GM23338 (cell line): ENCODE measurements around the gene OTC.

ENCODE experiments used
- EZH2phosphoT487 ChIP-seq: fragments of 200-600 bp; sonication (generic); IDR thresholded peaks from one replicate; pipeline ENCODE4 v1.8.1; 2018; ENCODE audit warnings: antibody characterized with exemption; ENCODE audit not compliant: unreplicated experiment
- JUNB ChIP-seq: IDR thresholded peaks from one replicate; pipeline ENCODE4 v1.6.1; 2016; ENCODE audit warnings: antibody characterized with exemption; ENCODE audit not compliant: unreplicated experiment
- POLR2AphosphoS5 ChIP-seq: IDR thresholded peaks from 2 replicates; pipeline ENCODE4 v1.6.1; 2016; ENCODE audit warnings: antibody characterized with exemption, low read depth
- TF ChIP-seq, protein P1 (sequence below), 2 experiments: fragments of 200-600 bp in 1 of 2; sonication (generic) in 1 of 2; conservative IDR thresholded peaks; 2 replicates each; pipeline versions ENCODE4 v1.5.1 to v1.6.1; 2016 to 2017; ENCODE audit warnings: antibody characterized with exemption in 2 of 2, low read depth in 2 of 2, mild to moderate bottlenecking in 2 of 2, moderate library complexity in 1 of 2
- TF ChIP-seq, protein P2 (sequence below): IDR thresholded peaks from 2 replicates; pipeline ENCODE4 v1.6.1; 2016; ENCODE audit warnings: antibody characterized with exemption

DNA sequence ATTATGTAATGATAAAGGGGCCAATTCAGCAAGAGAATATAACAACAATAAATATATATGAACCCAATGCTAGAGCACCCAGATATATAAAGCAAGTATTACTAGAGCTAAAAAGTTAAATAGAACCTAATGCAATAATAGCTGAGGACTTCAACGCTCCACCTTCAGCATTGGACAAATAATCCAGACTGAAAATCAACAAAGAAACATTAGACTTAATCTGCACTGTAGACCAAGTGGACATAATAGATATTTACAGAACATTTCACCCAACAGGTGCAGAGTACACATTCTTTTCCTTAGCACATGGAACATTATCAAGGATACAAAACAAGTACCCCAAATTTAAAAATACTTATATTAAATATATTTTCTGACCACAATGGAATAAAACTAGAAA is 24.3 kb downstream of the OTC start:
- TF ChIP-seq, protein P1, sequence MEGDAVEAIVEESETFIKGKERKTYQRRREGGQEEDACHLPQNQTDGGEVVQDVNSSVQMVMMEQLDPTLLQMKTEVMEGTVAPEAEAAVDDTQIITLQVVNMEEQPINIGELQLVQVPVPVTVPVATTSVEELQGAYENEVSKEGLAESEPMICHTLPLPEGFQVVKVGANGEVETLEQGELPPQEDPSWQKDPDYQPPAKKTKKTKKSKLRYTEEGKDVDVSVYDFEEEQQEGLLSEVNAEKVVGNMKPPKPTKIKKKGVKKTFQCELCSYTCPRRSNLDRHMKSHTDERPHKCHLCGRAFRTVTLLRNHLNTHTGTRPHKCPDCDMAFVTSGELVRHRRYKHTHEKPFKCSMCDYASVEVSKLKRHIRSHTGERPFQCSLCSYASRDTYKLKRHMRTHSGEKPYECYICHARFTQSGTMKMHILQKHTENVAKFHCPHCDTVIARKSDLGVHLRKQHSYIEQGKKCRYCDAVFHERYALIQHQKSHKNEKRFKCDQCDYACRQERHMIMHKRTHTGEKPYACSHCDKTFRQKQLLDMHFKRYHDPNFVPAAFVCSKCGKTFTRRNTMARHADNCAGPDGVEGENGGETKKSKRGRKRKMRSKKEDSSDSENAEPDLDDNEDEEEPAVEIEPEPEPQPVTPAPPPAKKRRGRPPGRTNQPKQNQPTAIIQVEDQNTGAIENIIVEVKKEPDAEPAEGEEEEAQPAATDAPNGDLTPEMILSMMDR (conservative IDR thresholded peaks at IDR 0.05; ENCODE audit: low read depth in 2 of 2), result no peak
- TF ChIP-seq EZH2phosphoT487 (no peak), POLR2AphosphoS5 (no peak), JUNB (no peak)
- TF ChIP-seq, protein P2, sequence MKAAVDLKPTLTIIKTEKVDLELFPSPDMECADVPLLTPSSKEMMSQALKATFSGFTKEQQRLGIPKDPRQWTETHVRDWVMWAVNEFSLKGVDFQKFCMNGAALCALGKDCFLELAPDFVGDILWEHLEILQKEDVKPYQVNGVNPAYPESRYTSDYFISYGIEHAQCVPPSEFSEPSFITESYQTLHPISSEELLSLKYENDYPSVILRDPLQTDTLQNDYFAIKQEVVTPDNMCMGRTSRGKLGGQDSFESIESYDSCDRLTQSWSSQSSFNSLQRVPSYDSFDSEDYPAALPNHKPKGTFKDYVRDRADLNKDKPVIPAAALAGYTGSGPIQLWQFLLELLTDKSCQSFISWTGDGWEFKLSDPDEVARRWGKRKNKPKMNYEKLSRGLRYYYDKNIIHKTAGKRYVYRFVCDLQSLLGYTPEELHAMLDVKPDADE, result no peak
